ENCODE results near the gene BDKRB1. TPM values are rescaled to one million over a fixed set of nuclear protein-coding genes. Genes with fewer than 3 reads are reported as not detected.

BDKRB1 gene
- total RNA-seq, 1 donor from 2014 or later, result not detected

DNA sequence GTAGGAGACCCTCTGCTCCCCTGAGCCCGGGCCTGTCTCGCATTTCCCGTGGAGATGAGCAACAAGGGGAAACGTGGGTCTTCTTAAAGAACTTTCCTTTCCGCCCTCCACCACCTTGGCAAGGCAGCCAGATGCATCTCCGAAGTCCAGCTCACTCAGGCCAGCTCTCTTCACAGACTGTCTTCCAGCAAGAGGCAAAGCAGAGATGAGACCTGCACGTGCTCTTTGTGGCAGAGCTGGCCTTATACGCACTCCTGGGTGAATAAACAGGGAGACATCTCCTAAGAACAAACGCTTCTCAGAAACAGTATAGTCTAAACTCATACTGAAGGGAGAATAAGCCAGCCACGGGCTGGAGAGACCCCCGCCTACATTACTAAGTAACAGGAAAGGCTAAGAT, 1.3 kb upstream of the BDKRB1 start:
- ATAC-seq (ENCODE audit: poor library complexity) (no peak), DNase-seq (no peak)
- intact Hi-C loops (cut with DNase I), result no loop called here

- no peak for DNase-seq
- no peak for ATAC-seq (ENCODE audit: poor library complexity)
- intact Hi-C loops (cut with DNase I), result no loop called here
Measured at GRCh38 chr14:96256407-96256806, 397 bp downstream of the BDKRB1 start.

- ATAC-seq (ENCODE audit: poor library complexity) (no peak), DNase-seq (no peak)
- intact Hi-C loops (cut with DNase I), result no loop called here
Measured at GRCh38 chr14:96257056-96257455, 1.0 kb downstream of the BDKRB1 start.

DNA sequence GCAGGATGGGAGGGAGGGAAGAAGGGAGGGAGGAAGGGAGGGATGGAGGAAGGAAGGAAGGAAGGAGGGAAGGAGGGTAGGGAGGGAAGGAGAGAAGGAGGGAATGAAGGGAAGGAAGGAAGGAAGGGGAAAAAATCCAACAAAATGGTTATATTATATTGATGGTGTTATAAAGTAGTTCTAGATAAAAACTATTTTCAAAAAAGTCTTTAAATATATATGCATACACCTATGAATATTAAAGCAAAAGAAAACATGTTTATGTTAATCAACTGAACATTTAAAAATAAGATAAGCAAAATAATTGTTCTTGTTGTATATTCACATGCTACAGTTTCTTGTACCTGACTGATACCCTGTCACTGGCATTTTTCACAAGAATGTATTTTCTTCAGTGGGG, 1.9 kb downstream of the BDKRB1 start:
- ATAC-seq (ENCODE audit: poor library complexity) (no peak), DNase-seq (no peak)
- intact Hi-C loops (cut with DNase I), result no loop called here

- no peak for DNase-seq
- peak; percentile 25 for ATAC-seq (ENCODE audit: poor library complexity)
- intact Hi-C loops (cut with DNase I), result no loop called here
Measured at GRCh38 chr14:96260341-96260821, 4.4 kb downstream of the BDKRB1 start.

DNA sequence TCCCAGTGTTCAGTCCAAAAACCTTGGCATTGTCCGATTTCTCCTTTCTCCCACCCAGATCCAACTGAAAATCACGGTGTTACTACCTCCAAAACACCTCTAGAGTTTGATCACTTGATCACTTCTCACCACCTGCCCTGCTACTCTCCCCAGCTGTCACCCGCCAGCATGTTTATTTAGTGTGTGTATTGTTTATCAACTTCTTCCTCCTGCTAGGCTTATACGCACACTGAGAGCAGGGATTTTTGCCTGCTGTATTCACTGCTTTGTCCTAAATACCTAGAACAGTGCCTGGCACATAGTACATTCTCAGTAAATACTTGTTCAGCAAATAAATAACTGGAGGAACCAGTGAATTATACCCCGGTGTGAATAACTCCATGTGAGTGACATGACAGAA, 5.0 kb downstream of the BDKRB1 start:
- DNase-seq (no peak), ATAC-seq (ENCODE audit: poor library complexity) (no peak)
- intact Hi-C loops (cut with DNase I), result no loop called here

DNA sequence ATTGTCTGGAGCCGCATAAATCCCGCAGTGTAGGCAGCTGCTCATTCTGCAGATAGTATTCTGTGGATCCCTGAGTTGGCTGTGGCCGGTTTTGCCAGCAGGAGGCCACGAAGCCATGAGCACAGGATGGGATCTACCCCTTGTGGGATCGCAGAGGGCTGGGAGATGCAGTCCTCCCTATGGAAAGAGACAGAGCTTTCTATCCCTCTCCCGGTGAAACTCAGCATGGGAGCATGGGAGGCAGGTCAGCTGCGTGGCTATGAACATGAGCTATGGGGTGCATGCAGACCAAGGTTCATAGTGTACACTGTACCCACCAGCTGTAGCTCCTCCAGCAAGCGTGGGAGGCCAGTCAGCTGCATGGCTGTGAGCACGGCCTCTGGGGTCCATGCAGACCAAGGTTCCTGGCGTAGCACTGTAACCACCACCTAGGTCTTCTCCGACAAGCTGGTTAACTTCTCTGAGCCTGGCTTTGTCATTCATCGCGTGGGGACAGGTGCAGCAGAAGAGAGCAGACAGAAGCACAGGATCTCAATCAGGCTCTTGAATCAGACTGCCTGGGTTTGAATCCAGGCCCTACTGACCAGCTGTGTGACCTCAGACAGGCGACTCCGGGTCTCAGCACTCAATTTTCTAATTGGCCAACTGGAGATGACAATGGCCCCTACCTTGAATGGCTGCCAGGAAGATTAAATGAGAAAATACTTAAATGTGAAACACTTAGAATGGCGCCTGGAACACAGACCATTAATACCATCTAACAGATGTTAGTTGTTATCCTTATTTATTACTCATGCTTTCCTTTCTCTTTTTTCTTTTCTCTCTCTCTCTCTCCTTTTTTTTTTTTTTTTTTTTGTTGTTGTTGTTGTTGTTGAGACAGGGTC, 6.0 kb downstream of the BDKRB1 start:
- intact Hi-C loops (cut with DNase I), result no loop called here
- ATAC-seq (ENCODE audit: poor library complexity) (no peak), DNase-seq (no peak)

GRCh38 chr14:96263347-96264199, 7.6 kb downstream of the BDKRB1 start:
- intact Hi-C loops (cut with DNase I), result no loop called here
- DNase-seq (no peak), ATAC-seq (ENCODE audit: poor library complexity) (no peak)

- intact Hi-C loops (cut with DNase I), result no loop called here
- DNase-seq, result no peak
- no peak for ATAC-seq (ENCODE audit: poor library complexity)
Measured at GRCh38 chr14:96264200-96264553, 8.2 kb downstream of the BDKRB1 start.

GRCh38 chr14:96264853-96265252, 8.8 kb downstream of the BDKRB1 start:
- ATAC-seq (ENCODE audit: poor library complexity) (no peak), DNase-seq (no peak)
- intact Hi-C loops (cut with DNase I), result no loop called here

DNA sequence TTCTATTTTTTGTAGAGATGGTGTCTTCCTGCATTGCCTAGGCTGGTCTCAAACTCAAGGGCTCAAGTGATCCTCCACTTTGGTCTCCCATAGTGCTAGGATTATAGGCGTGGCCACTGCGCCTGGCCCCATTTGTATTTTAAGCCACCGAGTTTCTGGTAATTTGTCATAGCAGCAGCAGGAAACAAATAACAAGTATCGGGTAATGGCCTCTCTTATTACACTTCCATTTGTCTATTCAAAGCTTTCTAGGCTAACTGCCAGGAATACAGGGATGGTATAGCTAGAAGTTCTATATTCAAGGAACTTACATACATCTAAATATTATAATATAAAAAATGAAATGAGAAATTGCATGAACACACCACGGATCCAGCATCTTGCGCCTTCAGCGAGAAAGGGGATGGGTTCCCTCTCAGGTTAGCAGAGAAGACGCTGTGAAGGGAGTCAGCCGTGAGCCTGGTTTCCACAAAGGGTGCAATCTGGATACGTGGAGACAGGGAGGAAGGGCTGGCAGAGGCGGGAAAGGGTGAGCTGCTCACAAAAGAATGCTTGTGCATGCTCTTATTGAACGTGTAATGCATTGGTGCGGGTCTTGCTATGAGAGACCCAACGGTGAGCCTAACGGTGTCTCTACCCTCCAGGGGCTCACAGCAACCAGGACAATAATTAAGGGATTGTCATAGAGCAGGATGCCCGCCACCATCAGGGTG, 9.5 kb downstream of the BDKRB1 start:
- DNase-seq (no peak), ATAC-seq (ENCODE audit: poor library complexity) (no peak)
- intact Hi-C loops (cut with DNase I), result no loop called here

- no peak for DNase-seq
- ATAC-seq (ENCODE audit: poor library complexity), result no peak
- intact Hi-C loops (cut with DNase I), result no loop called here
Measured at GRCh38 chr14:96267336-96267735, 11.3 kb downstream of the BDKRB1 start.

GRCh38 chr14:96267916-96268315, 11.9 kb downstream of the BDKRB1 start:
- intact Hi-C loops (cut with DNase I), result no loop called here
- ATAC-seq (ENCODE audit: poor library complexity) (no peak), DNase-seq (no peak)

DNA sequence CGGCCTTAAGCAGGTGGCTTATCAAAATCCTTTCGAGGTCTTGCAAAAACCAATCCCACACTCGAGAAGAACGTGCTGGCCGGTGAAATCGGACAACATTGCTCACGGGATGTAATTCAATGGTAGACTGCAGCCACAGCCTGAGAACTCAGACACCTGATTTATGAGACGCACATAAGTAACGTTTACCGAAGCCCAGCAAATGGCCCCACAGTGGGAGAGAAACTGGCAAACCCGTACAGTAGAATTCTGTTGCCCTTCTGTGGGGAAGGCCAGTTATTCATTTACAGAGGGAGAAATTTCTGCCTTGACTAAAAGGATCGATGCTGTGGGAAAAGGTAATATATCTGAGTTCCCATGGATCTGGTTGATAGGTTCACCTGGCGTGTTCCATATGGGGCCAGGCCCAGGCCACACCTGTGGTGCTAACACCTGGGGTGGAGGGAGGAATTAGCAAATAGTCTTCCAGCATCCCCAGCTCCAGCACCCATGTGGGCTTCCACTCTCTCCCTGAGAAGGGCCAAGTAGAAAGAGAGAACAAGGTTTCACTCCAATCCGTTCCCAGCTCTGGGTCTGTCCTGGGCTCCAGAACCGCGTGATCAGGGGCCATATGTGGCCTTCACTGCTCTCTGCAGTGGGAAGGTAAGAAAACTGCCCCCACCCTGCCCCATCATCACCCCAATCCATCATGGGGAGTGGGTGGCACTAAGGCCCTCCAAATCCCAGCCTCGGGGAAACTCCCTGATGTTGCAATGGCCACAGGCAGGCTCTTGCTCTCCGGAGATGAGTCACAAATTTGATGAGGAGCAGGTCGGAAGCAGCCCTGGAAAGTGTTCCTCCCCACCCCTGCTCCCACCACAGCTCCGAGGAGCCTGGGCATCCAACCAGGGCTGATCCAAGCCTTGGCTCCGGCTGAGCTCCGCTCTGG, 12.7 kb downstream of the BDKRB1 start:
- peak; percentile 50 for DNase-seq
- peak; percentile 64 for ATAC-seq (ENCODE audit: poor library complexity)
- intact Hi-C loops (cut with DNase I), result no loop called here

- DNase-seq (no peak), ATAC-seq (ENCODE audit: poor library complexity) (peak; percentile 16)
- intact Hi-C loops (cut with DNase I), result no loop called here
Measured at GRCh38 chr14:96269359-96269710, 13.3 kb downstream of the BDKRB1 start.

DNA sequence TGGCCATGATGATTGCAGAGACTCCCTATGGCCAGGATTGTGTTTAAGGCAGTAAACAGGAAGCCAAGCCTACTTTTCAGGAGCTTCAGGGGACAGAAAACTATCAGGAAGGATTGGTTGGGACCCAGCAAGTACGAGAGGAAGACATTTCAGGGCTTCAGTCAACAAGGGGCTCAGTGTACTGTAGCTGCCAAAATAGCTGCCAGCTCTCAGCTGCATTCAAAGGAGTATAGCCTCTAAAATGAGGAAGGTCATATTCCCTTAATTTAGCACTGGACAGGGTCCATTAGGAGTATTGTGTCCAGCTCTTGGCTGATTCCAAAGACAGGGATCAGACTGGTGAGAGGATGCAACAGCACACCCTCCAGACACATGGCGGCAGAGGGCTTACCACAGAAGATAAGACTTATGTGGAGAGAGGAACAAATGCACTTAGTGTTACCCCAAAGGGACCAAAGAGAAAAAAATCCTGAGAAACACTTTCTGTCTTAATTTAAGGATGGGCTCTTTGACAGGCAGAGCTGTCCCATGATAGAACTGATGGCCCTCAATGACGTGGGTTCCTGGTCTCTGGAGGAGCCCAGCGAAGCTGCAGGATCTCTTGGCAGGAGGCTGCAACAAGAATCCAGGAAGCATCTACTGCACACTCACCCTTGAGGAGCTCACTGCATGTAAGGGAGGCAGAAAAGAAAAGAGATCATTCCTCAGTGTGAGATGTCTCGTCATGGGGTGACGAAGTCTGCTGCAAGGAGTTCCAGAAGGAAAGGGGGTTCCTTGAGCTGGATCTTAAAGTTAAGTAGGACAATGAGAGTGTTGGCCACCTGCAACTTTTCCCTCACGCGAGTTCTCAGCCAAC, 14.8 kb downstream of the BDKRB1 start:
- DNase-seq (no peak), ATAC-seq (ENCODE audit: poor library complexity) (no peak)
- intact Hi-C loops (cut with DNase I), result loop anchor here (10.0 kb wide), 2 partner anchors 266 to 706 kb away; no protein-coding TSS in a partner anchor

- DNase-seq (no peak), ATAC-seq (ENCODE audit: poor library complexity) (no peak)
- intact Hi-C loops (cut with DNase I), result loop anchor here (10.0 kb wide), 2 partner anchors 267 to 707 kb away; no protein-coding TSS in a partner anchor
Measured at GRCh38 chr14:96271421-96271762, 15.4 kb downstream of the BDKRB1 start.
